GM12873 (cell line): ENCODE results near the gene THAP8.

Experiments
- CTCF ChIP-seq: IDR thresholded peaks from 2 replicates; pipeline ENCODE4 v1.5.1; 2012; ENCODE audit warnings: low read depth, mild to moderate bottlenecking, moderate library complexity, low read length, control low read depth; ENCODE audit not compliant: insufficient read depth; ENCODE audit errors: missing control alignments

THAP8 gene

GRCh38 chr19:36008336-36008978 is 45.6 kb downstream of the THAP8 start, which contains the start of gene SYNE4:
Gene SYNE4, minus strand, starts transcription at chr19:36008813. Its CDS starts 132 bp downstream, at chr19:36008681.
- no peak for TF ChIP-seq CTCF

GRCh38 chr19:36006955-36007354 is 47.1 kb downstream of the THAP8 start:
- no peak for TF ChIP-seq CTCF

GRCh38 chr19:36003284-36003683 is 50.8 kb downstream of the THAP8 start:
- TF ChIP-seq CTCF, result no peak

- TF ChIP-seq CTCF, result no peak
These were observed 52.5 kb downstream of the THAP8 start for GRCh38 chr19:36001605-36002004.

- no peak for TF ChIP-seq CTCF
These were observed 57.3 kb downstream of the THAP8 start for GRCh38 chr19:35996777-35997176.

GRCh38 chr19:35995048-35995993 is 58.8 kb downstream of the THAP8 start, which contains the start of gene SDHAF1:
Gene SDHAF1, plus strand, starts transcription at chr19:35995188. Its CDS starts 87 bp downstream, at chr19:35995275.
- no peak for TF ChIP-seq CTCF
